A172 (cell line): ENCODE measurements around the gene SNCA. TPM values are rescaled to one million over a fixed set of nuclear protein-coding genes. Genes with fewer than 3 reads are reported as not detected.
A peak's percentile ranks its signal among the peaks of the same experiment; 100 is the strongest.

Experiments
- DNase-seq: peaks from one replicate; pipeline ENCODE4 v3.0.0-alpha.2; 2015; ENCODE audit warnings: low spot score
- total RNA-seq: library from RNA; depleted of rRNA; stranded (reverse); fragments of >200 nt; shearing (Covaris generic); gene quantifications from 2 replicates; pipeline ENCODE4 v1.2.3, GENCODE V29; 2014

The SNCA gene
- total RNA-seq, 1 experiment from 2014 or later: not detected

DNA sequence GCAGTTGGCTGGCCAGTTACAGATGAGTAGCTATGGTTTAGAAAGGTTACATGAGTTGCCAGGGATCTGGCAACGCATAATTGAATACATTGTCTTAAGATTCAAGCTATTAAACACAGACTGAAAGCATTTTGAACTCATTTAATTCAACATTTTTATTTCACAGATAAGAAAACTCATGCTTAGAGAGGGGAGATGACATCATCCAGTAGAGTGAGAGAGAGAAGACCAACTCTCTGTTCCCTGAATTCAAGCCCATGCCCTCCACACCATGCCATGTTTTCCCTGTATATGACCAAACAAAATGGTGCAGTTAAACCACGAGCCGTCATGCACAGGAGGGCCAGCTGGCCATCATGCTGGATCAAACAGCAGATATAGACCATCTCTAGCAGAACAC lies 22.6 kb downstream of the SNCA start:
- no peak for DNase-seq

DNA sequence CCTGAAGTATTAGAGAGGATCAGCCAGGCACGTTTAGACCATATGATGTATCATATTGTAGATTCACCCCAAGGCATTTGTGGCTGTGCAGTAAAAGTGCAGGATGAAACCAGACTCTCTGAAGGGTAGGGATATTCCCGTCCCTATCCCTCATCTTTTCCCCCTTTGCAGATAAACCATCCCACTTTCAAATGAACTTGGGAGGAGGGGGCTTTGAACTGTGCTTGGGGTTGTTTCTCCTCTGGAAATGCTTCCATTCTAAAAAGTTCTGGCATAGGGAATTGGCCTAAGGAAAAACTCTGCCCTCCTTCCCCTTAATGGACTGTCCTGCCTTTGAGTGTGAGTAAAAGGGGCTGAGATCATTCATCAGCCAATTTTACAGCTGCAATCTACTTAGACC lies 23.8 kb downstream of the SNCA start:
- no peak for DNase-seq

- DNase-seq: no peak
Observed at GRCh38 chr4:89807441-89808140, 29.4 kb downstream of the SNCA start.

GRCh38 chr4:89805297-89805696 lies 31.7 kb downstream of the SNCA start:
- no peak for DNase-seq

DNA sequence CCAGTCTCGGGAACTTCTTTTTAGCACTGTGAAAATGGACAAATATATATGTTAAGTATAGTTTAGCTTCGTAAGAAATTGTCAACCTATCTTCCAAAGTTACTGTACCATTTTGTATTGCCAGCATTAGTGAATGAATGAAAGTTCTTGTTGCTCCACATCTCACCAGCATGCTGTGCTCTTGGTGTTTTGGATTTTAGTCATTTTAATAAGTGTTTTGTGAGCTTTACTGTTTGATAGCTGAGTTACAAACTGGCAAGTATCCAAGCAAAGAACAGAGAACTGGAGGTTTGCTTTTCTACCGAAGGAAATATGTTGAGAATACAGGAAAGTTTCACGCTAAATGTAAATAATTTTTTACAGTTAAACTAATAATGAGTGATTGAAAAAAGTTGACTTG lies 33.0 kb downstream of the SNCA start:
- no peak for DNase-seq

DNA sequence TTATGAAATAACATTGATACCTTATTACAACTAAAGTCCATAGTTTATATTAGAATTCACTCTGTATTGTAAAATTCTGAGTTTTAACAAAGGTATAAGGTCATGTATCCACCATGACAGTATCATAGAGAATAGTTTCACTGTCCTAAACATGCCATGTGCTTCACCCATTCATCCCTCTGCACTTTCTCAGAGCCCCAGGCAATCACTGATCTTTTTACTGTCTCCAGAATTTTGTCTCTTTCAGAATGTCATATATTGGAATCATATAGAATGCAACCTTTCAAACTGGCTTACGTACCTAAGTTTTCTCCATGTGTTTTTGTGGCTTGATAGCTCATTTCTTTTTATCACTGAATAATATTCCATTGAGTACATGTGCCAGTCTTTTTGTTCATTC lies 33.9 kb downstream of the SNCA start:
- no peak for DNase-seq

DNA sequence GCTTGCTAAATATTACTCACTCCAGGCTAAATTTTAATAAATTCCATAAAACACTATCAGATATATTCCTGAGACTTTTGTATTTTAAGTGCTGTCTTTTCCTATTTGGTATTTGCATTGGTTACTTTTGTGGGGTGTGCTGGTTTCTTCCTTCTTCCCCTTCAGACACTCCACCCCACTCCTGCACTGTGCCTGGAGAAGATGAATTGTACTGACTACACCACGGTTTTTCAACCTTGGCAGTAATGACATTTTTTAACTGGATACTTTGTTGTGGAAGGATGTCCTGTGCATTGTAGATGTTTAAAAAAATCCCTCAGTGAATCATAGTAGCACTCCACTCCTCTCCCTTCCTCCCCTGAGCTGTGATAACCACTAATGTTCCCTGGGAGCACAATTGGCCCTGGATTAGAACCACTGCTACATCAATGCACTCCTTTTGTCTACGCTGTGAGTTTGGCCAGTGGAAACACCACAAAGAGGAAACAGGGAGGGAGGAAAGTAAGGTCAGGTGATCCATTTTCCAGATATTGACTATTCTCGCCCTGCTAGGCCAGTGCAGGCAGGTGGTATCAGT lies 36.3 kb downstream of the SNCA start:
- DNase-seq: peak; percentile 57

- peak; percentile 43 for DNase-seq
Observed at GRCh38 chr4:89800012-89800516, 36.9 kb downstream of the SNCA start.

GRCh38 chr4:89799071-89799470 lies 37.9 kb downstream of the SNCA start:
- no peak for DNase-seq

- DNase-seq: peak; percentile 27
Observed at GRCh38 chr4:89797117-89797516, 39.8 kb downstream of the SNCA start.

- peak; percentile 3 for DNase-seq
Observed at GRCh38 chr4:89788206-89789072, 48.5 kb downstream of the SNCA start.

GRCh38 chr4:89784686-89785231 lies 52.2 kb downstream of the SNCA start:
- DNase-seq: no peak

DNA sequence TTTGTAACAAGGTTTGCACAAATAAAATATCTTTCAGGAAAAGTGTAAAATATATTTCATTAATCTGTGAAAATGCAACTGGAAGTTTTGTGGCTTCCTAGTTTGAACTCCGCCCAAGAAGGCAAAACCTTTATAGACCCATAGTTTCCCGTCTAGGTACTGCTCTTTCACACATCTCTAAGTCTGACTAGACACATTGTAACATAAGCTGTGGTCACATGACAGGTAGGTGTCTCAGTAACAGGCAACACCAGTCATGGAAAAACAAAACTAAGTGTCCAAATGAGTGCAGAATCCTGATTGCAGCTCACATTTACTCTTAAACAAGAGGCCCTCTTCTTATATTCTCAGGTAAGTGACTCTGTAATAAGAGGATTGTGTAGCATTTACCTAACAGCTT lies 55.6 kb downstream of the SNCA start:
- no peak for DNase-seq

DNA sequence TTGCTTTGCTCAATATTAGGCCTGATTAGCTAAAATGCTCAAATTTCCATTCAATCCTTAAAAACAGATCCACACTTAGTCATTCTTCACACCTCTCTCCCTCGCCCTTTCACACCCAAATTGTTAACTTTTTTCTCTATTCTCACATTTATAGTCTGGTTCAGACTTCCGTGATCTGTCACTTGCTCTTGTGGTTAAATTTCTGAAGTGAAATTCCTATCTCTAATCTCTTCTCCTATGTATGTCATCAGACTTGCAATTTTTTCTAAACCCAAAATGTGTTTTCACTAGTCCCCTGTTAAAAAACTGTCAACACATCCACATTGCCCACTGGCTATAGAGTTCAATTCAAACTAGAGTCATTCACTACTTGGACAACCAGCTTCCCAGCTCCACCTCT lies 63.2 kb downstream of the SNCA start:
- no peak for DNase-seq

GRCh38 chr4:89769856-89770255 lies 67.1 kb downstream of the SNCA start:
- no peak for DNase-seq

- DNase-seq: no peak
Observed at GRCh38 chr4:89767924-89768323, 69.0 kb downstream of the SNCA start.

DNA sequence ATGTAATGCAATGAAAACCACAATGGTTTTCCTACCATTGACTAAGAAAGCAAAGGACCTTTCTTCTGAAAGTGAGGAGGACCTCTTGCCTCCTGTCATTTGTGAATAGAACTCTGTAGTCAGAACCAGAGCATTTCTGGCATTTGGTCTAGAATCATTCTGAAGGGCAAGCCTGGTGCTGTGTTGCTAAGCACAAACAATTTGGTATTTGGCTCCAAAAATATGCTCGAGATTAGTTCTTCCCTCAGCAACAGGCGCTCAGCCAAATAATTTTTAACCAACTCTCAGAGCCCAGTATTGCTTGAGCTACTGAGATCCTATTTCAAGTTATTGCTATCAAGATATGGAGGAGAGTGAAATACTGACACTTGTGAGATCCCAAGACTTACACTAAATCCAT lies 71.0 kb downstream of the SNCA start:
- no peak for DNase-seq

DNA sequence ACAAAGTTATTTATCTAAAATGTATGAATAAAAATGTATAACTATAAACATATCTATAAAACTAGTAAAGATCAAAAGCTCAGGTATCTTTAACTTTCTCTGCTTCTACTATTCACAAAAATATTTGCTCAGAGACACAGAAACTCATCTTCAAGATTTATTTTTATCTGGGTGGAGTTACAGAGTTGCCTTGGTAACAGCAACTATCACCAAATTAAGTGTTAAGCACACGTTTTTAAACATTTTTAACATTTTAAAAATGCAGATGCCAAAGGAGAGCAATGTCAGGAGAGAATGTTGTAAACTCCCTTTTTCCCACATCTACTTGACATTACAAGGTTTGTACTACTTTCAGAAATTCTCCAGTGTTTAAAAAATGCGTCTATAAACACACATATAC lies 71.4 kb downstream of the SNCA start:
- no peak for DNase-seq

DNA sequence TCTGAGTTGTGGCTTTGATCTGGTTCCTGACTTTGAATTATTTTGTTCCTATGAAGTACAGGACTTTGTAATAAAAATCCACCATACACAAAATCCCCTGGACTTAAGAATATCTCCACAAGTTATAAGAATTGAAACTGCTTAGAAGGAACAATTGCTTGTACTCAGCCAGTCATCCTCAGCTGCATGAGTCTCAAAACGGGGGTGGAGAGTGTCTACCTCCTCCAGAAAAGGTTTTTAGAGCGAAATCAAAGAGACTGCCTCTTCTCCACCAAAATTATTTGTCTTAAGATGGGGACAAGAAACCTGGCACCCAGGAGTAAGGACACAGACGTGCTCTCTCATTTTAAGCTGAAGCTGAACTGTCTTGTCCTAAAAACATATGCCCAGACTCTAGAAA lies 74.7 kb downstream of the SNCA start:
- no peak for DNase-seq

GRCh38 chr4:89759426-89759825 lies 77.5 kb downstream of the SNCA start:
- no peak for DNase-seq

- no peak for DNase-seq
Observed at GRCh38 chr4:89757154-89757719, 79.7 kb downstream of the SNCA start.

- peak; percentile 14 for DNase-seq
Observed at GRCh38 chr4:89755220-89755619, 81.7 kb downstream of the SNCA start.
